ENCODE measurements around the gene CINP. TPM values are rescaled to one million over a fixed set of nuclear protein-coding genes. Genes with fewer than 3 reads are reported as not detected.
"Not testable (repeated sequence)": the region's sequence is repeated elsewhere in the genome, so short reads cannot be mapped to it uniquely, and the experiment has no call there.

Gene CINP
- total RNA-seq, 1 donor from 2014 or later = 37.3 TPM

DNA sequence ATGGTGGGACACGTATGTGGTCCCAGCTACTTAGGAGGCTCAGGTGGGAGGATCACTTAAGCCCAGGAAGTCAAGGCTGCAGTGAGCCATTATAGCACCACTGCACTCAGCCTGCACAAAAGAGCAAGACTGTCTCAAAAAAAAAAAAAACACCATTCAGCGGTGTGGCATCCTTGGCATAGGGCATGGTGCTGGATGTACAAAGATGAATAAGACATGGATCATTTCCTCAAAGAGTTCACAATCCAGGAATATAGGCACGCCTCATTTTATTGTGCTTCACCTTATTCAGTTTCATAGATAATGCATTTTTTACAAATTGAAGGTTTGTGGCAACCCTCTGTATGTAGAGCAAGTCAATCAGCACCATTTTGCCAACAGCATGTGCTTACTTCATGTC lies 6.4 kb downstream of the CINP start:
- DNase-seq (ENCODE audit: extremely low read depth, low read depth, low spot score) = no peak

DNA sequence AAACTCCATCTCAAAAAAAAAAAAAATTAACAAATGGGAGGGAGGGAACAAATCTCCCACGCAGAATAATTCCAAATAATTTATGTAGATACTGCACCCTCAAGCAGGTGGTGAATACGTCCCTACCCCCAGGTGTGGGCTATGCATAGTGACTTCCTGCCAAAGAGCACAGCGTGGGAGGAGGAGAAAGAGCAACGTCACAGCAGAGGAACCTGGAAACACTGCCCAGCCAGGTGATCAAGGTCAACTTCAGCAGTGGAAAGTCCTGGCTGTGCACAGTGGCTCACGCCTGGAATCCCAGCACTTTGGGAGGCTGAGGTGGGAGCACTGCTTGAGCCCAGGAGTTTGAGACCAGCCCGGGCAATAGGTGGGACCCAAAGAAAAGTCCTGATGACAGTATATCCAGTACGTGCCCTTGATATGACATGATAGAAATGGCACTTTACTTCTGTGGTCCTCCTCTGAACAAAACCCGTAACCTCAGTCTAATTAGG lies 9.5 kb downstream of the CINP start:
- no peak for DNase-seq (ENCODE audit: extremely low read depth, low read depth, low spot score)

DNA sequence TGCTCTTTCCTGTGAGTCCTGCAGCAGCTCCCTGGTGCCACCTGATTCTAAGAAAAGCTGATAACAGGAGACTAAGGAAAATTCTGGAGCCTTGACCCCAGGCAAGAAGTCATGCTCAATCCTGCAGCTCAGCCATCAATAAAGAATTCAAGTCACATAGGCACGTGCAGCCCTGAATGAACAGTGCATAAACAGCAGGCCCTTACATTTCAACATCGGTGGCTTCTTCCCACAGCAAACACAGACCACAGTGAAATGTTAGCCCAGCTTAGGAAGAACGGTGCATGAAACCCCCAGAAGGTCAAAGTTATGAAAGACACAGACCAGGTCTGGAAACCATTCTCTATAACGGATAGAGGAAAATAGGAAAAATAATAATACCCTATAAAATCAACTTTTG lies 10.5 kb downstream of the CINP start:
- DNase-seq (ENCODE audit: extremely low read depth, low read depth, low spot score) = no peak

DNA sequence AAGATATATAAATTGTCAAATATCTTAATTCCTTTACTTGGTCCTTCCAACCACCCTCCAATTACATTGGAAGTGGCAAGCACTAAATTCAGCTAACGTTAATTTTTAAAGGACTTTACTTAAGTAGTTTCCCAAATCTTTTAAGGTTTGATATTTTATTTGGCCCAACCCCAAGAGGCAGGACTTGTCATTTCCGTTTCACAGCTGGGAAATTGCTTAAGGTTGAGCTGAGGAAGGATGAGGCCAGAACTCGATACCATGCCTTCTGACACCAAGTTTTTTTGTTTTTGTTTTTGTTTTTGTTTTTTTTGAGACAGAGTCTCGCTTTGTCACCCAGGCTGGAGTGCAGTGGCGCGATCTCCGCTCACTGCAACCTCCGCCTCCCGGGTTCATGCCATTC lies 11.1 kb downstream of the CINP start:
- DNase-seq (ENCODE audit: extremely low read depth, low read depth, low spot score) = peak; percentile 60

DNA sequence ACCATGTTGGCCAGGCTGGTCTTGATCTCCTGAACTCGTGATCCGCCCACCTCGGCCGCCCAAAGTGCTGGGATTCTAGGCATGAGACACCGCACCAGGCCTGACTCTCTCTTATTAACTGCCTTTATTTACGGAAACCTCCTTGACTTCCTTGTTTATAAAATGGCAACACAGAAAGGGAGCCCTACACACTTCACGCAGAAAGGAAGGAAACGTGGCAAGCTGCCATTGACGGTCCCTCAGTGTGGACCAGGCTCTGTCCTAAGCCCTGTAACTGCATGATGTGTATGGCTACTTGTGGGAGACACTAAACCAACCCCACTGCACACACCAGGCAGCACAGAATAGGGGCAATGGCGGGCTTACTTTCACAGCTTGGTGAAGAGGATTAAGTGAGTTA lies 11.7 kb downstream of the CINP start:
- DNase-seq (ENCODE audit: extremely low read depth, low read depth, low spot score) = no peak

DNA sequence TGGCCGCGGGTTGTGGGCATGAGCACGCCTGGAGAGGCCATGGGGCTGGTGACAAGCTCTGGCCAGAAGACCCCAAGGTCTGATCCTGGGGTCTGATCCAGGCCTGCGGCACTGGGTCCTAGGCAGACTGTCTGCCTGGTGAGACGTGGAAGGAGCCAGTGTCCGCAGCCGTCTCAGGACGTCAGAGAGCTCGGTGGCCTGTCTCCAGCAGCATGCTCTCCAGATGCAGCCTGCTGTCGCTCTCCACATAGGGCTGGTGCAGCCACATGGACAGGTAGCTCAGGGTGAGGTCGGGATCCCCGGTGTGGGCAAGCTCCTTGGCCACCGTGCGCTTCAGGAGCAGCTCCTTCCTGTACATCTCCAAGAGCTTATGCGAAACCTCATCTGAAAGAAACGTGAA lies 14.3 kb downstream of the CINP start:
- DNase-seq (ENCODE audit: extremely low read depth, low read depth, low spot score) = no peak

DNA sequence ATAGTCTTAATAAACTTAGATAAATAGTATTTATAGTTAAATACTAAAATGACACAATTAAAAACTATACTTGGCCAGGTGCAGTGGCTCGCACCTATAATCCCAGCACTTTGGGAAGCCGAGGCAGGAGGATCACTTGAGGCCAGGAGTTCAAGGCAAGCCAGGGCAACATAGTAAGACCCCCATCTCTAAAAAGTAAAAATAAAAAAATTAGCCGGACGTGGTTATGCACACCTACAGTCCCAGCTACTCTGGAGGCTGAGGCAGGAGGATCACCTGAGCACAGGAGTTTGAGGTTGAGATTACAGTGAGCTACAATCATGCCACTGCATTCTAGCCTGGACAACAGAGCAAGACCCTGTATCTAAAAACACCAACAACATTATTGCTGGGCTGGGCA lies 16.0 kb downstream of the CINP start:
- DNase-seq (ENCODE audit: extremely low read depth, low read depth, low spot score) = no peak

DNA sequence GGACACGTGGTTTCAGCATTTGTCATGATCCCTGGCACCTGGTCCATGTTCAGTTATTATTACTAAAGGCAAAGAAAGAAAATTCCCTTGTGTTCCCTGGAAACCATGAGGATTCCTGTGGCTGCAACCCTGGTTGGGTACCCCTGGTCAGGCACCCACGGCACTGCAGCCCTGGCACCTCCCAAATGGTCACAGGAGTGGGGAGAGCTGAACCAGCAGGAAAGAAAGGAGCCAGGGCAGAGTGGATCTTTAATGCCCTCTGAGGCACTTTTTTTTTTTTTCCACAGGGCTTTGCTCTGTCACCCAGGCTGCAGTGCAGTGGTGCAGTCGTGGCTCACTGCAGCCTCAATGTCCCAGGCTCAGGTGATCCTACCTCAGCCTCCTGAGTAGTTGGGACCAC lies 17.5 kb downstream of the CINP start:
- DNase-seq (ENCODE audit: extremely low read depth, low read depth, low spot score) = no peak

DNA sequence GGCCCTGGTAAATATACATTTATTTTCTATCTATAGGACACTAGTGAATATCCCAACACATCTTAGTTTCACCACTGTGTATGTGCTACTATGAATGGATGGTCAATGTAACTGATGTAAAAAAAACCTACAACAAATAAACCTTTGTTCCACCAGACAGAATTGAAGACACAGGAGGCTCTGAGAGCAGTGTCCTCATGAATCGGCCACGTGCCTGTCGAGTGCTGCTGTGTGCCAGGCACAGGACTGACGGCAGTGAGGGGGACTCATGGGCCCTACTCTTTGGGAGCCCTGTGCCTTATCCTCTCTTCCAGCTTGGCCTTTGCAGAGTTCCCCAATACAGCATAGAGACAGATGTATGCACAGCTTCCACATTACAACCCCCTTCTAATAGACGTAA lies 18.2 kb downstream of the CINP start:
- DNase-seq (ENCODE audit: extremely low read depth, low read depth, low spot score) = no peak

DNA sequence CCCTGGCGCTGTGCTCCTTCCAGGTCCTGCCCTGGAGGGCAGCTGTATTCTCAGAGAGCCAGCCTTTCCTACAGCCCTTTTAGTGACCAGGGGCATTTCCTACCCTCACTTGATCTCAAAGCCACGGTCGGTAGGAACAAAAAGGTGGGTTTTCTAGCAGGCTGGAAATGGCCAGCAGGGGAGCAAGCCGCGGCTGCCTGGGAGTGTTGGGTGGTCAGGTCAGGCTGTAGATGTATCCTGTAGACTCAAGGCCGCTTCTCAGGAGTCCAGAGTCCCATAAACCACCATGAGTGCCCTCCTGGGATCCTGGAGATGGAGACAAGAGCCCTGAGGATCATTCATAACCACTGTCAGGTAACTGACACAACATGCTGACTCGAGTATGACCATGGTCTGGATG lies 18.6 kb downstream of the CINP start:
- DNase-seq (ENCODE audit: extremely low read depth, low read depth, low spot score) = no peak

DNA sequence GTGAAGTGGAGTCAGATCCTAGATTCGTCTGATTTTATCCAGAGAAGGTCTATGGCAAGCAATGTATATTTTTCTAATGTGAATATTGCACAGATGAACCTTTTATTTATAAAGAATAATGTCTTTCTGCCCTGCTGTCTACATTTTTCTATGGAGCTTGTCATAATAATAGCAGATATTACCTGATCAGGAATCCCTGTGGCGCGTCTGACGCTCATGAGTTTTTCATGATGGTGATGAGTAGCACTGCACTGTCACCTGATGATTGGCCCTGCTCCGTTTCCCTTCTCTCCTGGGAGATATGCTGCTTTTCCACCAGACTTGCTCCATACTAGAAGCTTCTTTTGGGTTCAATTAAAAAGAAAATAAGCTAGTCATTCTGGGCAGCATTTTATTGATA lies 20.5 kb downstream of the CINP start:
- DNase-seq (ENCODE audit: extremely low read depth, low read depth, low spot score) = no peak

DNA sequence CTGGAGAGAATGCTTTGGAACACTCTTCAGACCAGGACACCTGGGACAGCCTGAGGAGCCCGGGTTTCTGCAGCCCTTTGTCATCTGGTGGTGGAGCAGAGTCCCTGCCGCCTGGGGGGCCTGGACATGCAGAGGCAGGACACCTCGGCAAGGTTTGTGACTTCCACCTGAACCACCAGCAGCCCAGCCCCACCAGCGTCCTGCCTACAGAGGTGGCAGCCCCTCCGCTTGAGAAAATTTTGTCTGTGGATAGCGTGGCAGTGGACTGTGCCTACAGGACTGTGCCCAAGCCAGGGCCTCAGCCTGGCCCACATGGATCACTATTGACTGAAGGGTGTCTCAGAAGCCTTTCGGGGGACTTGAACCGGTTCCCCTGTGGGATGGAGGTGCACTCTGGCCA lies 21.1 kb downstream of the CINP start:
- DNase-seq (ENCODE audit: extremely low read depth, low read depth, low spot score) = no peak

DNA sequence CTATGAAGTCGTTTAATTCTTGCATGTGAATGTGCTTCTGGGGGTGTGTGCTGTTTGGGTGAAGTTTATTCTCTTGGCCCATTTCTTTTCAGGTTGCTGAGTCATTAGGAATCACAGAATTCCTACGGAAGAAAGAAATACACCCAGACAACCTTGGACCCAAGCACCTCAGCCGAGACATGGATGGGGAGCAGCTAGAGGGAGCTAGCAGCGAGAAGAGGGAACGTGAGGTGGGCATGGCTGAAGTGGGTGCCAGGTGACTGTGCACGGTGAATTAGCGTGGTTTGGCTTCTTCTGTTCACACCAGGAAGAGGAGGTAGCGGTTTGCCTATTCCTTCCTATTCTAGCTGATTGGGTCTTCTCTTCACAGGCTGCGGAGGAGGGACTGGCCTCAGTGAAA lies 24.0 kb downstream of the CINP start:
- no peak for DNase-seq (ENCODE audit: extremely low read depth, low read depth, low spot score)

DNA sequence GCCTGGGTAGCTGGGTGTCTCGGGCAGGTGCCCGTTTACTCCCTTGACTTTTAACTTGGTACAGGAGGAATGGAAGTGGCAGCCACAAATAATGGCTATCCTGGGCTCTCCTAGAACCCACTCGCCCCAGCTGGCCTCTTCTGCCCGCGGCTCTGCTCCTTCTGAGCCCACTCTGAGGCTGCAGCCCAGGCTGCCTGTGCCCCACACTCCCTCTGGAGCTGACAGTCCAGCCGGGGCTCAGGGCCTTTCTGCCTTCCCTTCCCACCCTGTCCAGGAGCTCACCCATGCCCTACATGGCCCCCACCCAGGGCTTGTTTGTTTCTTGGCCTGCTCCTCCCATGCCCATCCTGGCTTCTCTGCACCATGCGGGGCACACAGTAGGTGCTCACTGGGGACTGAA lies 27.5 kb downstream of the CINP start:
- DNase-seq (ENCODE audit: extremely low read depth, low read depth, low spot score) = no peak

DNA sequence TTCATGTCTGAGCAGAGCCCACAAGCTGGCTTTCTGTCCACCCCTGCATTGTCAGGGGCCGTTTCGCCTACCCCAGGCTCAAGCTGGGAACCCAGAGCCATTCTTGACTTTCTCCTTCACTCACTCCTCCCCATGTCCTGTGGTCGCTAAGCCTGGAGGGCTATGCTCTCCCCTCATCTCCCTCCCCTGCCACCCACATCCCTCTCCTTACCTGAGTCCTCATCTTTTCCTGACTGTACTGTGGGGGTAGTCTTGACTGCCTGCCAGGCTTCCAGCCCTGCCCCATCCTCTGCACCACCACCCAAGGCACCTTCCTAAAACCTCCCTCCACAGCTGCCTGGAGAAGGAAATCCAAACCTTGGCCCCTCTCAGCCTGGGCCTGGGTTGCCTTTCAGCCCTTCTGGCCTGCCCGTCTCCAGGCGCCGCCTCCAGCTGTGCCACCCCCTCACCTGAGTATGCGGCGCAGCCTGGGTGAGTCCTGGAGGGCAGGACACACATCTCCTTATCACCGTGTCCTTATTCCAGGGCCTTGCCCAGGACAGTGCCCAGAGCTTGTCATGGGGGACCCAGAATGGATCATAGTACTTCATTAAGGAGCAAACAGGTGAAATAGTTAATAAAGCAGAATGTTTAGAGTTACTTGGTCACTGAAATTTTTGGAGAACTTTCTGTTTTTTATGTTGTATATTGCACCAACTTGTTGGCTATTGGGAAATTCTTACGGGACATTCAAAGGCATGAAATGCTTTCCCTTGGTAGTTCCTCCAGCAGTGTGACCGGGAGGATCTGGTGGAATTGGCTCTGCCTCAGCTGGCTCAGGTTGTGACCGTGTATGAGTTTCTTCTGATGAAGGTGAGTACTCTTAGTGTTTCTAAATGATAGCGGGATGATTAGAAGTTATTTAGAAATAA lies 28.6 kb downstream of the CINP start:
- DNase-seq (ENCODE audit: extremely low read depth, low read depth, low spot score) = no peak

DNA sequence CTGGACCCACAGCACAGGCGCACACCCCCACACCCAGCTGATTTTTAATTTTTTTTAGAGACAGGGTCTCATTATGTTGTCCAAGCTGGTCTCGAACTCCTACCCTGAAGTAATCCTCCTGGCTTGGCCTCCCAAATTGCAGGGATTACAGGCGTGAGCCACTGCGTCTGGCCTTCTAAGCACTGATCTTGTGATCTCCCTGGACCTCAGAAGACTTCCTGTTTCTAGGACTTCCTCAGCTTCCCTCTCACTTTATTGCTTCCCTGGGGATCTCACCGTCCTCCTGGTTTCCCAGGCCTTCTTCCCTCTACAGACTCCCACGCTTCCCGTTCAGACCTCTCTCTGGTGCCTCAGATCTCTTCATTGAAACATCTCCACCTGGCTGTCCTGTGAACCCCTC lies 29.3 kb downstream of the CINP start:
- no peak for DNase-seq (ENCODE audit: extremely low read depth, low read depth, low spot score)

DNA sequence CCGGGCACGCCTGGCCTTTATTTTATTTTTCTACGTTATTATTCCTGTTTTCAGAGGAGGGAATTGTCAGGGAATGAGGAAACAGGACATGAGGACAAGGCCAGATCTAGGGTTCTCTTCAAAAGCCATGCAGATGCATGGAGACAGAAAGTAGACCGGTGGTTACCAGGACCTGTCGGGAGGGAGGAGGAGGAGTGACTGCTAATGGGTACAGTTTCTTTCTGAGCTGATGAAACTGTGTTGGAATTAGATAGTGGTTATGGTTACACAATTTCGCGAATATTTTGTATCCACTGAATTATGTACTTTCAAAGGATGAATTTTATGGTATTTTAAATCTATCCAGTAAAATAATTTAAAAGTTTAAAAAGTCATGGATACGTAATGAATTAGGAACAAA lies 31.9 kb downstream of the CINP start:
- no peak for DNase-seq (ENCODE audit: extremely low read depth, low read depth, low spot score)

DNA sequence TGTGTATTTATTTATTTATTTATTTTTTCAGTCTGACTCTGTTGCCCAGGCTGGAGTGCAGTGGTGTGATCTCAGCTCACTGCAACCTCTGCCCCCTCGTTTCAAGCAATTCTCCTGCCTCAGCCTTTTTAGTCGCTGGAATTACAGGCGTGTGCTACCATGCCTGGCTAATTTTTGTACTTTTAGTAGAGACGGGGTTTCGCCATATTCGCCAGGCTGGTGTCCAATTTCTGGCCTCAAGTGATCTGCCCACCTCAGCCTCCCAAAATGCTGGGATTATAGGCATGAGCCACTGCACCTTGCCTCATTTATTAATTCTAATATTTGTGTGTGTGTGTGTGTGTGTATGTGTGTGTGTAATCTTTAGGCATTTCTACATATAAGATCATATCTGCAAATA lies 33.3 kb downstream of the CINP start:
- not testable (repeated sequence) for DNase-seq (ENCODE audit: extremely low read depth, low read depth, low spot score)

DNA sequence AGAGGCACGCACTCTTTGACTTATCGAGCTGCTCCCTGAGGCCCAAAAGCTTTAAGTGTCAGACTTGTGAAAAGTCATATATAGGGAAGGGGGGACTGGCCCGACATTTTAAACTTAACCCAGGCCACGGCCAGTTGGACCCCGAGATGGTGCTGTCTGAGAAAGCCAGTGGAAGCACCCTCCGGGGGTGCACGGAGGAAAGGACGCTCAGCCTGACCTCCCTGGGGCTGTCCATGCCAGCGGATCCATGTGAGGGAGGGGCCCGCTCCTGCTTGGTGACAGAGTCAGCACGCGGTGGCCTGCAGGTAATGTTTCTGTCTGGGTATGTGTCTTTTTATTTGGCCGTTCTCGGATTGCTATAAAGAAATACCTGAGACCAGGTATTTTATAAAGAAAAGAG lies 36.1 kb downstream of the CINP start:
- DNase-seq (ENCODE audit: extremely low read depth, low read depth, low spot score) = no peak

DNA sequence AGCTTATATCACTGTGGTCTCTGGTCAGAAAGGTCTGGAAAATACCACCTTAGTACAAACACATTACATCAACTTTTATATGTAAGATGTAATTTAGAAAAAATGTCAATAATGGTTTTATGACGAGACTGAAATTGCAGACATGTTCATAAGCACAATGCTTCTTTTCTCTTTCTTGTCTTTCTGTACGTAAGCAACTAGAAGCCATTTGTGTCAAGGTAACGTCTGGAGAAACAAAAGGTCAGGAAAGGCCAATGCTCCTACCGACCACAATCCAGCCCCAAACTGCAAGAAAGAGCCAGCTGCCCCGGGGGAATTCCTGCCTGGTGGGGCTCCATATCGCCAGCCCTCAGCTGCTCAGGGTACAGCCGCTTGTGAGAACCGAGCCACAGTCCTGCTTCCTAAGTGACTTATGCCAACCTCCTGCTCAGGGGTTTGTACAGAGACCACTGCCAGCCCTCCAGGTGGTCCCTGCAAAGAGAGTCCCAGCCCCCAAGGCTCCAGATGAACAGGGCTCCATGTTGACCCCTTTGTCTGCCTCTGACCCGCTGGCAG lies 36.8 kb downstream of the CINP start:
- no peak for DNase-seq (ENCODE audit: extremely low read depth, low read depth, low spot score)

DNA sequence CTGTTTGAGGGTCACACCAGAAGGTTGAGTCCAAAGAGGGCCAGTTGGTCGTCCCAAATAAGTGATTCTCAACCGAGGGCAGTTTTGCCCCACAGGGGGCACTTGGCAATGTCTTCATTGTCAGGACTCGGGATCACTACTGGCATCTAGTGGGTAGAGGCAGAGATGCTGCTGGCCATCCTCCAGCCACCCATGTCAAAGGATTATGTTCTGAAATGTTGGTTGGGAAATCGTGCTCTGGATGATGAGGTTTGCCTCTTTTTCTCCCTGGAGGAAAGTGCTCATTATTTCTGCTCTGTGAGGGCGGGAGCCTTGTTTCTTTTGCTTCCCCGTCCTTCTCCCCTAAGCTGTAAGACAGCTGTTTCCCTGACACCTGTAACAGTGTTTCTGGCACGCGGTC lies 39.6 kb downstream of the CINP start:
- DNase-seq (ENCODE audit: extremely low read depth, low read depth, low spot score) = no peak
